Astrocyte of the cerebellum (primary cell): ENCODE measurements around the gene MAB21L2.

ENCODE experiments used
- DNase-seq: peaks from one replicate; pipeline ENCODE4 v3.0.0-alpha.2; 2011; ENCODE audit warnings: low read depth
- H3K4me3 ChIP-seq: 2 replicates; pipeline ENCODE4 v1.5.1; 2011; ENCODE audit warnings: mild to moderate bottlenecking, low read depth, low read length, moderate library complexity
- CTCF ChIP-seq: IDR thresholded peaks from 2 replicates; pipeline ENCODE4 v1.5.1; 2012; ENCODE audit warnings: low read length, low read depth, moderate library complexity, mild to moderate bottlenecking; ENCODE audit errors: missing control alignments
- in situ Hi-C: cut with HindIII; loops from 2 replicates; pipeline ENCODE4 v1.10.0; 2017; ENCODE audit warnings: low sequenced_read_pairs

MAB21L2 gene

DNA sequence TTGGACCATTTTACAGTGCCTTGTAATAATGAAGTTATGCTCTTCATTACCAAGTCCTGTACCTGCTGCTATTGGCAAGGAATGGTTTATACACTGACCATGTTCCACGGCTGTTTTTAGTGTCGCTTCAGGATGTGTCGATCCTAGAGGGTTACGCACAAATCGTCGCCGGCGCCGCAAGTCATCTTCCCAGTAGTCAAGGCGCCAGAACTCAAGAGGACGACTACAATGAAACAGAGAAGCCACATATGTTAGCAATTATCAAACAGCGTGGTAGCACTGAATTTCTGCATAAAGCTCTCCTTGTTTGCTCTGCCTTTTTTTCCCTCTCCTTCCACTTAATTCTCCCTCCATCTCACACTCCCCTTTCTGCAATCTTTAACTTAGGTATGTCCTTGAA, 17.0 kb downstream of the MAB21L2 start:
- DNase-seq, result no peak
- in situ Hi-C loops, result loop anchor here (25.0 kb wide), 1 partner anchor 312 kb away; no protein-coding TSS in a partner anchor
- no peak for TF ChIP-seq CTCF

DNA sequence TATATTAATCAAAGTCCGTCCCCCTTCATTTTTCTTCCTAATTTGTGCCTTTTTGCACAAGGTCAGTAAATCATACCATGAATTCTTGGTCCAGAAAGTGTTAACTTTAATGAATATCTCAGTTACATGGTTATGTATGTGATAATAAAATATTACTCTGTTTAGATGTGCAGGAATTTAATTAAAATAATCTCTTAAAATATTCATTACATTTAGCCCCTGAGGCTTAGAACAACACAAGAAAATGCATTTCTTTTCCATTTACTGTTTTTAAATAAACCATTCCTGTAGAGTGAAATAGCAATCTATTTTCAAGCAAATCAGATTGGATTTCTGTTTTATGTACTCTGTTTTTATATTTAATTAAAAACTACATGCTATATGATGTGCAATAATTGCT, 17.6 kb downstream of the MAB21L2 start:
- no peak for DNase-seq
- TF ChIP-seq CTCF, result no peak
- H3K4me3 ChIP-seq, result no peak overlapping the region
- in situ Hi-C loops, result loop anchor here (25.0 kb wide), 1 partner anchor 312 kb away; no protein-coding TSS in a partner anchor

More for the DNA sequence above, 17.0 kb downstream of the MAB21L2 start:
- no peak overlapping the region for H3K4me3 ChIP-seq

- in situ Hi-C loops, result no loop called here
- DNase-seq, result no peak
- TF ChIP-seq CTCF, result no peak
- no peak overlapping the region for H3K4me3 ChIP-seq
Measured at GRCh38 chr4:150600812-150601445, 19.0 kb downstream of the MAB21L2 start.

DNA sequence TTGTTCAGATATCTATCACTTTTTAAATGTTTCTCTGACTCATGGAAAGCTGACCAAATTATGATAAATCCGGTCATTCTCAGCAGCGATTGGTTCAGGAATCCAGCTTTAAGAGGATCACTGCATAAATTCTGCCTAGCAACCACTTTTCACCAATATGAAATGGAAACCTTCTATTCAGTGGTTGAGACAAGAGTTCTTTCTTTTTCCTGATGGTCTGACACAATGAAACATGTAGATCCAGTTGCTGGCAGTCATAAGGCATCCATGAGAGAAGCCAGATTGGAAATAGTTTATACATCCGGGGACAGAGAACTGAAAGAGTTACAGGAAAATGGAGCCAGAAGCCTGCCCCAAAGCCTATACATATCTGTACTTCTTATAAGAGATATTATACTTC, 27.2 kb downstream of the MAB21L2 start:
- no peak overlapping the region for H3K4me3 ChIP-seq
- DNase-seq, result no peak
- in situ Hi-C loops, result no loop called here
- TF ChIP-seq CTCF, result no peak

DNA sequence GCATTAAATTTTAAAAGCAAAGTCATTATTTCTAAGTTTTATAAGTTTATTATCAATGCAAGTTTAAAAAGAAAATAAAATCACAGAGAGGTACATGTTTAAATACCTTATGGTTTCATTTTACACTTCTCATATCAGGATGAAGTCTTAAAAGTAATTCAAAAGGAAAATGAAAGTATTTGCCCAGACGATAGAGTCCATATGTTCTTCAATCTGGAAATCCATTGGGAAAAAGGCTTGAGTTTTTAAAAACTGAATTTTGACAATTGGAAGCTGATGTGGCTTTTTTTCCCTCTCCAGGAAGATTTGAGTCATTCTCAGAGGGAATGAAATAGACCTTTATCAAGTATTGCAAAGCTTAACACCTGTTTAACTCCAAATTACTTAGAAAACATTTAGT, 37.1 kb downstream of the MAB21L2 start:
- TF ChIP-seq CTCF, result no peak
- no peak overlapping the region for H3K4me3 ChIP-seq
- no peak for DNase-seq
- in situ Hi-C loops, result no loop called here

GRCh38 chr4:150624055-150624454, 42.1 kb downstream of the MAB21L2 start:
- in situ Hi-C loops, result no loop called here
- TF ChIP-seq CTCF, result no peak
- no peak overlapping the region for H3K4me3 ChIP-seq
- no peak for DNase-seq
